Activated T-helper 1 cell treated with anti-CD3 and anti-CD28 coated beads, Interleukin-2, amount 50 U/mL, for 16 hours (primary cell): ENCODE results near the gene ZNF236.
A peak's percentile ranks its signal among the peaks of the same experiment; 100 is the strongest.

Experiments
- DNase-seq, 2 donors: peaks; one replicate each; pipeline ENCODE4 v3.0.0-alpha.2; 2020; ENCODE audit warnings: low read depth in 1 of 2, low spot score in 1 of 2

Gene ZNF236

DNA sequence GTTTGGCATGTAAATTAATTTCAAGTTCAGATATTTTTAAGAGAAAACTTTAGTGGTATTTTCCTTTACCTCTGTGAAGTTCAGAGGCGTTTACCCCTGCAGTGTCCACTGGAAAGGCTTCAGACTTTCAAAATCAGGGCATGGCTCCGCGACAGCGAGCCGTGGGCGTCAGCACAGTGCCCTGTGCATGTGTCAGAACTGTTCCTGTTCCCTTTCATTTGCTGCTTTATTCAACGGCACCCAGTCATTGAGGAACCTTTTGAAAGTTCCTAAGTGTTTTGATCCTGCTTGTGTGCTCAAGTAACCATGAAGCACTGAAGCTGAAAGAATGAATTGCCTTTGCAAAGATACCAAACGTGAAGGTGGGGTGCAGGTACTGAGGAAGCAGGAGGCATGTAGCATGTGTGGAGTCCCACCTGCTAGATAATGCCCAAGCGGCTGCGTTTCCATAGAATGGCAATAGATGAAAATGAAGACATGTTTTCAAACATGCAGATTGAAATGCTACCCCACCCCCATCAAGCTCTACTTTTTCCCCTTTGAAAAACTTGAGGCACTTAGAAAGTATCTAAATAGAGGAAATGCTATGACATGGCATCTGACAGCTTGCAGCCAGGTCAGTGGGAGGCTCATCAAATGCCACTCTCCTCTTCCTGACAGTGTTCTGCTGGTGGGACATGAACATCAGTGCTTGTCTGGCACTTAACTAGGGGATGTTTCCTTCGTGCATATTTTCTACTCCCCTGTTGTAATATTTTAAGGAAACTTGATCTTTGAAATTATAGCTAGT is 148.6 kb downstream of the ZNF236 start:
- no peak for DNase-seq

DNA sequence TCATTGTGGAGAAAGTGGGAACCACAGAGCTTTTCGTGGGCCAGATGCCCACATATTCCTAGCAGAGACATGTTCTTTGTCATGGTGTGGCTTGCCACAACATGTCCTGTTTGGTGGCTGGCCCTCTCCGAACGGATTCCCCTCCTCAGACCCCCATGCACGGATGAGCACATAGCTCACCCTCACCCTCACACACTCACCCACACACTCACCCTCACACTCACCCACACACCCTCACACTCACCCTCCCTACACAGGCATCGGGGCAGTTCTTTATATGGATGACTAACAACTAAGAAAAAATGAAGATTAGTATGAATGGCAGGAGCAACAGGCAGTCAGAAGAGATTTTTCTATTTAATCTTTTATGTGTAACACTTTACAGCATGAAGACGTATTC is 149.9 kb downstream of the ZNF236 start:
- DNase-seq, result no peak

DNA sequence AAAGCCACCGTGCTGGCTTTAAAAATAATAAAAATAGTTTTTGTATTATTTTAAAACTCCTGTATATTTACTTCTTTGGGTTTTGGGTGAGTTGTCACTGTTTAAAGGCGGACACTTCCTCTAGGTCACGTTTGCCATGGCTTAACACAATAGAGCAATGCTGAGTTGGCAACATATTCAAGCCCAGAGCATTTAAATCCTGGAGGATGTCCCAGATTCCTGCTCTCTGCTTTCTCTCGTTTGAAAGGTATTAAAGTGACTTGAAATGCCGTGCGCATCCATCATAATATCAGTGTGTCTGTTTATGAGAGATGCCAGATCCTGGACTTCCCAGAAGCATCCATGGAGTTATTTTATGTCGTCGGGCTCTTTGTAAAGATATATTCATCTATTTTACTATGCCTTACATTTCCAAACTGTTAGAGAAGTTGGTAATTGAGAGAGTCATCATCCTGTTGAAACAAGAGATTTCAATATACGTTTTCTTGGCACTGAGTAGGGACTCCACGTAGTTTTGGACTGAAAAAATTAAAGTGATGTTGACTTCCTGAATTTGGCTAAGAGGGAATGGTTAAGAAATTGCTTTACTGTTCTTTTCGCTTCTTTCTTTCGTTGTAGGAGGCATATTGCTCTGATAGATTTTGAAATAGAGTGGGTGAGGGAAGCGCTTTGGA is 150.6 kb downstream of the ZNF236 start:
- no peak for DNase-seq

GRCh38 chr18:76973520-76974266 is 151.3 kb downstream of the ZNF236 start:
- DNase-seq, result no peak

GRCh38 chr18:76974386-76974785 is 152.0 kb downstream of the ZNF236 start:
- DNase-seq, result no peak

- DNase-seq, result no peak
These were observed 153.3 kb downstream of the ZNF236 start for GRCh38 chr18:76975577-76976110.

DNA sequence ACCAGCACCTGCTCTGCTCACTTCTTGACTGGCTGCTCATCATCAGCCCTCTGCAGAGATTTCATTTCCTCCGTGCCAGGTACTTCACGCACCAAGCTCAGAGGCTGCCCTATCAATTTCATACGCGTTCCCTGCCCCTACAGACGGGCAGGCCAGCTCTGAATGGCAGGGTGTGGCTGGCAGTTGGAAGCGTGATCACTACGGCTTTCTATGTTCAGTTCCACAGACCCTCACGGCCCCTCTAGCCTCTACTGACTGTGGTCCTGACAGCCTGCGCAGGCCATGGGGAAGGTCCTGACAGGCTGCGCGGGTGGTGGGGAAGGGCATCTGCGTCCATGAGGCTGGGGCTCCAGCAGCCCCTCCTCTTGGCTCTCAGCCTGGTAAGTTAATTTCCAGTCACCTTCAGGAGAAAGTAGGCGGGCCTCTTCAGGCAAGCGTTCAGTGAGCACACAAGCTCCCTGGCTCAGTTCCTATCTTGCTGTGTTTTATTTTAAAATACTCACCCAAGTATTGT is 154.8 kb downstream of the ZNF236 start:
- DNase-seq, result no peak

DNA sequence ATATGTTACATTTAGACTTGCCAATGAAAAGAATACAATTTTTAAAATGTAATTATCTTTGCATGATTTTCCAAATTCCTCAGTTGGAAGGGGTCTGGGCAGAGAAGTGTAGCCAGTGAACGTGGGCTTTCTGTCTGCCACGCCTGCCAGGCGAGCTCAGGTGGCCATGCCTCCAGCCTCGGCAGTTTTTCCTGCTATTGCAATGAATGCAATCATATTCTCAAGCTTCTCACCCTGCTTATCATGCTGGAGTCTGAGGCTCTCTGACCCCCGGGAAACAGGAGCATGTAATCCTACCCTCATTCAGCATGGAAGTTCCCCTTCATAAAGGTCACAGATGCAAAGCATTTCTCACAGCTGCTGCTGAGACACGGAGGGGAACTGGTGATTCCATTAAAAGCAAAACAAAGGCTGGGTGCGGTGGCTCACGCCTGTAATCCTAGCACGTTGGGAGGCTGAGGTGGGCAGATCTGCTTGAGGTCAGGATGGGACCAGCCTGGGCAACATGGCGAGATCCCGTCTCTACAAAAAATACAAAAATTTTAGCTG is 155.4 kb downstream of the ZNF236 start:
- no peak for DNase-seq

DNA sequence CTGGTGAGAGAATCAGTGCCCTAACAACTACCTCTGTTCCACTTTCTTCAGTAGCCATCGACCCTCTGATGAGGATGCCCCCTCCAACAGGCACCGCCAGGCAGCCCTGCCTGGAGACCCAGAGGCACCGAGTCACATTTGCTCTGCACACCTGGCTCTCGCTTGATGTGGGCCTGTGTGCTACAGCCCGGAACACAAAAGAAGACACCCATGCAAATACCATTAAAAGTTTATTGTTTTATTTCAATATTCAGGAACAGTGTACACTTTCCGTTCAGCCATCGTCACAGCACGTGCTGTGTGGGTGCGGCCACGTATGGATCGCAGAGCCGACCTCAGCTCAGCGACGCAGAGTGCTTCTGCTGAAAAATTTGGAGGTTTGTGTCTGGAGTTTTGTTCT is 156.3 kb downstream of the ZNF236 start:
- no peak for DNase-seq

DNA sequence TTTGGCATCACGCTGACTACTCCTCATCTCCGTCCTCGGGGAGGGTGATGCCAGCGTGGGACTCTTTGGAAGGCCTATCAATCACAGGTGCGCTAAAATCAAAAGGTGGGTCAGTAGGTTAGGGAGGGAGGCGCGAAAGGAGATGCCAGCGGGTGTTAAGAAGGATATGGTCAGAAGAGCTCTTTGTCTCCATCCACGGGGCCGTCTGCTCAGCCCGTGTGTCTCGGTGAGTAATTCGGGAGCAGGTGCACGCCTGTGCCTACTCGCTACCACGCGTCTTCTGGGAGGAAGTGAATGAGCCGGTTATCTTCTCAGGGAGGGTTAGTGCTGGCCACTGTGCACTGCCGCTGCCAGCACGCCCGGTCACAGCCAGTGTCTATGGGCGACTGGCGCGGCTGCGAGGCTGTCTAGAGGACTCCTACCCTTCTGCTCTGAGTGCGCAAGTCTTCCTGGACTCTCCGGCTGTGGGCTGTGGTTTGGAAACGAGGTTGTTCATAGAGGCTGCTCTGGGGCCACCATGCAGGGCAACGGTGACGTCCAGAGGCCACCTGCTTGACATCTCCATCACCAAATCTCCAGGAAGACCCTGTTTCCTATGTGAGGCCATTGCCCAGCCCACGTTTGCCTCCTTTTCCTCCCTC is 156.9 kb downstream of the ZNF236 start:
- DNase-seq, result no peak

- no peak for DNase-seq
These were observed 157.5 kb downstream of the ZNF236 start for GRCh38 chr18:76979906-76980305.

- no peak for DNase-seq
These were observed 158.5 kb downstream of the ZNF236 start for GRCh38 chr18:76980663-76981395.

GRCh38 chr18:76981396-76981968 is 159.1 kb downstream of the ZNF236 start:
- no peak for DNase-seq

GRCh38 chr18:76982038-76982437 is 159.7 kb downstream of the ZNF236 start:
- DNase-seq, result no peak

DNA sequence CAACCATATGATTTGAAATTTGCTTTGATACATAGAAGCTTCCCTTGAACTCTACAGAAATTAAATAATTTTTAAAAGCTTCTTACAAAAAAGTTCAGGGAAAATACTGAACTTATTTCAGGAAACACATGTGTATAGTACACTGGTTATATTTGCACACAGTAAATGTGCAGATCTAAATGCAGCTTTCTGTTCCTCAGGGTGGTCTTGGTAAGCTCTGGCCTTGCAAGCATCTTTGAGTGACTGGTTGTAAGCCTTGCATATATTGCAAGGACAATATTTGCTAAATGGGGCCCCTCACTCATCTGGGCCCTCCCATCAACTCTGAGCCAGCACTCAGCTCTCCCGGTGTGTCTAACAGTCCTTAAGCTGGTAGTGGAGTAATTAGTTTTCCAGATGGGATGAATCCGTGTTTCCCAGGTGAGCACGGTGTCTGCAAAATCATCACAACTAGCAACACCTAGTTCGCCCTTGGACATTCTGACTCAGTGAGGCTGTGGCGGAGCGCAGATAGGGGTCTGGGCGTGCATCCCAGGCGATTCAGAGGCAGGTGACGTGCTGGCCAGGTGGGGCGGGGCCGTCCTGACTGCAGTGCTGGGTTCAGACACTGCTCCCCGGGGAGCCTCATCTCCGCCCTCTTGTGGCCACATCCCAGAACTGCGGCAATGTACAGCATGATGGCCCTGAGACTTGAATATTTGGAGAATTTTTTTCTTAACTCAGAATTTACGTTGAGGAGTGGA is 160.7 kb downstream of the ZNF236 start:
- peak; percentile 73 to 74 for DNase-seq

- DNase-seq, result no peak
These were observed 161.3 kb downstream of the ZNF236 start for GRCh38 chr18:76983613-76984051.

DNA sequence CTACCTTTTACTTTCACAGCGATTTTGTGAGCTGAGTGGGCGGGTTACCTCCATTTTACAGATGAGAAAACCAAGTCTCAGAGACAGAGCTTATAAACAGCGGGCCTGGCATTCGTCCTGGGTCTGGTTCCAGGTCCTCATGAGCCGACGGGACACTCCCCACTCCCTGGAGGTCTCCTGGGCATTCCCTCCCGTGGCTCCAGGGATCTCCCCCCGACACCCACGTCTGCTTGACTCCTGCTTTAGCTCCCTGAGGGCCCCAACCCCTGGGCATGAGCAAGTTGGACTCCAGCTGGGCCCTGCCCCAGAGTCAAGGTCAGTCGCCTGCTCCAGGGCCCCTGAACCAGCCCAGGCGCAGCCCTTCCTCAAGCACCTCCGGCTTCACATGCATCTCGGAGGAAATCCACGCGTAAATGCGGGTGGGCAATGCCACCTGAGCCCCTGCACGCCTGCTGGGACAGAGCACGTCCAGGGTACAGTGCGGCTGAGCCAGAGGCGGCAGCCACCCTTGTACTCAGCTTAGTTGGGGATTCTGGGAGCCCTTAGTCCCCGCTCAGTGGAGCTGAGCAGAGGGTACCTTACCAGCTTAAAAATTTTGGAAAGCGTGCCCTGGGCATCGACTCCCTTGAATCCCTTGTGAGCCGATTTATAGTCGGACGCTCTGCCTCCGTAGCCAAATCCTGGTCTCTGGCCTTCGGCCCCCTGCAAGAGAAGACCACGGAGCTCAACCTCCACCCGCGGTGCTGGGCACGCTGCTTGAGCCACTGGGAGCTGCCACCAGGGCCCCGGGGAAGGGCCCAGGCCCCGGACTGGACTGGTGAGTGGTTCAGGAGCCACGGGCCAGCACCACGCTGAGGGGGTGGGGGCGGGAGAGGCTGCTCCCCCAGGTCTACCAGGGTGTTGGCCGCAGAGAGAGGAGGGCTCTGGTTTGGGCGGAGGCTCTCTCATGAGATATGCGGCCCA is 162.1 kb downstream of the ZNF236 start:
- DNase-seq, result no peak
